BJ (cell line): ENCODE data around the gene MTA1. TPM values are rescaled to one million over a fixed set of nuclear protein-coding genes. Genes with fewer than 3 reads are reported as not detected.
A peak's percentile ranks its signal among the peaks of the same experiment; 100 is the strongest.

ENCODE experiments used
- CTCF ChIA-PET: fragments of 350-600 bp; formaldehyde crosslinking; extraction: SDS; loops from one replicate; lab custom pipeline; 2021; ENCODE audit warnings: antibody characterized with exemption, inconsistent platforms; lab: Yijun Ruan, JAX
- POLR2A ChIA-PET: fragments of 300-600 bp; sonication (Branson Sonifier 250); formaldehyde crosslinking; extraction: SDS; loops from one replicate; lab custom pipeline; 2021; ENCODE audit warnings: antibody characterized with exemption; lab: Charles Lee
- DNase-seq: peaks from one replicate; pipeline ENCODE4 v3.0.0-alpha.2; 2011; ENCODE audit warnings: low read depth
- H3K27me3 ChIP-seq: 2 replicates; pipeline ENCODE4 v1.6.0; 2011; ENCODE audit warnings: low read length; ENCODE audit not compliant: control insufficient read depth, insufficient read depth
- H3K36me3 ChIP-seq: 2 replicates; pipeline ENCODE4 v1.5.1; 2011; ENCODE audit warnings: low read length; ENCODE audit not compliant: control insufficient read depth, insufficient read depth
- H3K4me3 ChIP-seq: 2 replicates; pipeline ENCODE4 v1.5.1; 2011; ENCODE audit warnings: low read depth, mild to moderate bottlenecking, control low read depth, low read length
- polyA plus RNA-seq: library from polyadenylated mRNA; depleted of rRNA; stranded (reverse); fragments of >200 nt; gene quantifications from 2 replicates; pipeline ENCODE4 v1.2.3, GENCODE V29; 2011
- TF ChIP-seq, protein P1 (sequence below): IDR thresholded peaks from 2 replicates; pipeline ENCODE4 v1.5.1; 2011; ENCODE audit warnings: low read depth, mild to moderate bottlenecking, control low read depth, inconsistent platforms, low read length, moderate library complexity; ENCODE audit not compliant: insufficient read depth

MTA1 gene
- polyA plus RNA-seq, 1 experiment = 48.8 TPM

DNA sequence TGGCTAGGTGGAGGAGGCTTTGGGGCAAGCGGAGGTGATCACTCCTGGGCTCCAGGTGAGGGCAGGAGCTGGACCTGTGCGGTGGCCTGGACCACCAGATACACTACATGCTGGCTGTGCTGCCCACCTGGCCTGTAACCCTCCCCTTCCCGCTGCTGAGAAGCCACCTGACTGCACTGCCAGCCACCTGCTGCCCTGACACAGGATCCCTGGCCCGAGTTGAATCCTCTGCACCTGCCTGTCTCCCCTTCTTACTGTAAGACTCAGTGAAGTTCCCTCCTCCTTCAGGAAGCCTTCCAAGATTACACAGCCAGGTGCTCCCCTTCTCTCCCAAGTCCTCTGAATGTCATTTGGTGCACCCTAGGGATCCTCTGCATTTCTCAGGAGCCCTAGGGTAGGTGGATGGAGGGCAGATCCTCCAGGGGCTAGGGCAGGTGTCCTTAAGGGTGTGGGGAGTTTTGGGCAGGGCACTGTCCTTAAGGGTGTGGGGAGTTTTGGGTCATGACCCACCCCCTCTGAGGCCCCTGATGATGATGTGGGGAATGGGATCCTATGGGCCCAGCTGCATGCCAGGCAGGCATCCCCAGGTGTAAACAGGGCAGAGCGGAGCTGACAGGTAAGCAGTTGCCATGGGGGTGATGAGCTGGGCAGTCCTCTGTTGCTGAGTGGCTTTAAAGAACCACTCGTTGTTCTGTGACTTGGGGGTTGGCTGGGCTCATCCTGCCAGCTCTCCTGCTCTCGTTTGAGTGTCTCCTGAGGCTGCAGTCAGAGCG, 6.7 kb upstream of the MTA1 start:
- Histone ChIP-seq H3K27me3 (peaks cover 3% of the 10 kb centered on the region; the same call in 1 of the 2 replicates), H3K4me3 (no peak overlapping the region), H3K36me3 (no peaks in the 10 kb centered on the region)
- DNase-seq = no peak
- ChIA-PET POLR2A (no interaction called here), CTCF (no interaction called here)
- TF ChIP-seq, protein P1, sequence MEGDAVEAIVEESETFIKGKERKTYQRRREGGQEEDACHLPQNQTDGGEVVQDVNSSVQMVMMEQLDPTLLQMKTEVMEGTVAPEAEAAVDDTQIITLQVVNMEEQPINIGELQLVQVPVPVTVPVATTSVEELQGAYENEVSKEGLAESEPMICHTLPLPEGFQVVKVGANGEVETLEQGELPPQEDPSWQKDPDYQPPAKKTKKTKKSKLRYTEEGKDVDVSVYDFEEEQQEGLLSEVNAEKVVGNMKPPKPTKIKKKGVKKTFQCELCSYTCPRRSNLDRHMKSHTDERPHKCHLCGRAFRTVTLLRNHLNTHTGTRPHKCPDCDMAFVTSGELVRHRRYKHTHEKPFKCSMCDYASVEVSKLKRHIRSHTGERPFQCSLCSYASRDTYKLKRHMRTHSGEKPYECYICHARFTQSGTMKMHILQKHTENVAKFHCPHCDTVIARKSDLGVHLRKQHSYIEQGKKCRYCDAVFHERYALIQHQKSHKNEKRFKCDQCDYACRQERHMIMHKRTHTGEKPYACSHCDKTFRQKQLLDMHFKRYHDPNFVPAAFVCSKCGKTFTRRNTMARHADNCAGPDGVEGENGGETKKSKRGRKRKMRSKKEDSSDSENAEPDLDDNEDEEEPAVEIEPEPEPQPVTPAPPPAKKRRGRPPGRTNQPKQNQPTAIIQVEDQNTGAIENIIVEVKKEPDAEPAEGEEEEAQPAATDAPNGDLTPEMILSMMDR = no peak

DNA sequence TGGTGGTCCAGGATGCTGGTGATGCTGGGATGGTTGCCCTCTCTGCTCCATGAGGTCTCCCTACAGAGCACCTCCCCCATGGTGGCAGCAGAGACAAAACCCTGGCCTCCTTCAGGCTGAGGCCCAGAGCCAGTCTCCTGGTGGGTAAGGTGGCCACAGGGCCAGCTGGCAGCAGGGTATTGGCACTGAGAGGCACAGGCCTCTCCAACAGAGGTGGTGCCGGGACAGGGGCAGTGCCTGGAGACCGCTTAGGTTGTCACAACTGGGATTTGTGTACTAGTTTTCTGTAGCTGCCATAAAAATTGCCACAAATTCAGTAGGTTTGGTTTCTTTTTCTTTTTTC, 6.1 kb upstream of the MTA1 start:
- POLR2A ChIA-PET = no interaction called here
- TF ChIP-seq, protein P1 = no peak
- DNase-seq = no peak
- Histone ChIP-seq H3K4me3 (no peak overlapping the region), H3K36me3 (no peaks in the 10 kb centered on the region), H3K27me3 (peaks cover 3% of the 10 kb centered on the region; the same call in 1 of the 2 replicates)
- CTCF ChIA-PET = no interaction called here

DNA sequence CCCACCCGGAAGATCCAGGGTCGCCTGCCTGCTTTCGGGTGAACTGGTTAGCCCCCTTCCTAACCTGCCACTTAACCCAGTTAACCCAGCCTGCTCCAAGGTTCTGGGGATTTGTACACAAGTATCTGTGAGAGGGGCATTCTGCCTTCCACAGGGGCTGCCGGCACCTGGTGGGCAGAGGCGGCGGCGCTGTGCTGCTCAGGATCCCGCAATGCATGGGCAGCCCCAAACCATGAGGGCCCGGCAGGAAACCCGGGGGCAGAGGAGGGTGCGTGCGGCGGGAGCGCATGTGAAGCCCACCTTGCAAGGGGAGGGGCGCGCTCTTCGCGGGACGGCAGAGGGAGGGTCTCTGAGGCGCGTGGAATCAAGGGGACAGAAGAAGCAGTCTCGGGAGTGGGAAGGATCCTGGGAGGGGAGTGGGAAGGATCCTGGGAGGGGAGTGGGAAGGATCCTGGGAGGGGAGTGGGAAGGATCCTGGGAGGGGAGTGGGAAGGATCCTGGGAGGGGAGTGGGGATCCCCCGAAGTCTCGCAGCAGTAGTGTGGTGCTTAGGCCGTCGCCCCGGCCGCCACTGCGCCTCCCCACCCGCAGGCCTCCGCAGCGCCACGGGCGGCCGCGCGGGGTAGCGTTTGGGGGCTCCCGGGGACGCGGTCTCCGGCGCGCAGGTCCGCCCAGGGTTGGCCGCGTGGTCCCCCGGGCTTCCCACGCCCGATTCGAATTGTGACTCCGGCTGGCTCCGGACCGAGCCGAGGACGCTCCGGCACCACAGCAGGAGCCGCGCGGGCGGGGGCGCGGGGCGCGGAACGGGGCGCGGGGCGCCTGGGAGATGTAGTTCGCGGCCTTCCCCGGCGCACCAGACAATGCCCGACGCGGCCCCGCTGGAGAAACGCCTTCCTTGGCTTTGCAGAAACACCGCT, 4.9 kb upstream of the MTA1 start:
- no peaks in the 10 kb centered on the region for H3K36me3 ChIP-seq
- H3K27me3 ChIP-seq = peaks cover 3% of the 10 kb centered on the region; the same call in 1 of the 2 replicates
- DNase-seq = no peak
- ChIA-PET POLR2A (no interaction called here), CTCF (interaction anchor here (0.6 to 1.0 kb wide), 3 partner anchors 8 to 1578 kb away, joined by 3 to 4 read pairs (median 3); no protein-coding TSS in a partner anchor)
- TF ChIP-seq, protein P1 = peak; percentile 34; the same call in 1 of the 2 replicates
- peak overlapping the region; percentile 35 for H3K4me3 ChIP-seq

DNA sequence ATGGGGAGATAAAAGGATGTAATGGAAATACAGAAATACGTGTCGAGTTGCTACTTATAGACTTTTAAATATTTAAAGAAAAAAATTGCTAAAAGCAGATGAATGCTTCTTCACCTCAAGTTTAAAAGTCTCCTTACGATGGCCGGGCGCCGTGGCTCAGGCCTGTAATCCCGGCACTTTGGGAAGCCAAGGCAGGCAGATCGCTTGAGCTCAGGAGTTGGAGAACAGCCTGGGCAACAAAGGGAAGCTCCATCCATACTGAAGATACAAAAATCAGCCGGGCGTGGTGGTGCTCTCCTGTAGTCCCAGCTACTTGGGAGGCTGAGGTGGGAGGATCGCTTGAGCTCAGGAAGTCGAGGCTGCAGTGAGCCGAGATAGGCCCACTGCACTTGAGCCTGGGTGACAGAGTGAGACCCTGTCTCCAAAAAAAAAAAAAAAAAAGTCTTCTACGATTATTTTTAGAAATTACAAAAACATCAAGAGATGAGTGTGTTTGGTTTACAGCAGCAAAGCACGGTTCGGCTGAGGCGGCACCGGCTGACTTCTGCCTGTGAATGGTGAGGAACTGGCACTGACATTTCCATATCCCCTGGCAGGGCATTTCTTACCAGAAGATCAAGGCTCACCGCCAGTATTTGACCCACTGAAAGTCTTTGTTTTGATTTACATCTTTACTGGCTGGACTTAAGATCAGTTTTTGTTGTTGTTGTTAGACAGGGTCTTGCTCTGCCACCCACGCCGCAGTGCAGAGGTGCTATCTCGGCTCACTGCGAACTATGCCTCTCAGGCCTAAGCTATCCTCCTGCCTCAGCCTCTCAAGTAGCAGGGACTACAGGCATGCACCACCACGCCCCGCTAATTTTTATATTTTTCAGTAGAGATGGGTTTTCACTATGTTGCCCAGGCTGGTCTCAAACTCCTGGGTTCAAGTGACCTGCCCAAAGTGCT, 3.9 kb upstream of the MTA1 start:
- TF ChIP-seq, protein P1 = no peak
- CTCF ChIA-PET = interaction anchor here (0.6 to 1.6 kb wide), 4 partner anchors 9 to 1579 kb away, joined by 3 to 4 read pairs (median 3); no protein-coding TSS in a partner anchor
- H3K36me3 ChIP-seq = no peaks in the 10 kb centered on the region
- H3K27me3 ChIP-seq = no peaks in the 10 kb centered on the region
- H3K4me3 ChIP-seq = peak overlapping the region; percentile 35
- POLR2A ChIA-PET = no interaction called here
- no peak for DNase-seq
